ENCODE measurements around the gene LSG1.

- TF ChIP-seq CTCF (IDR thresholded peaks at IDR 0.05; ENCODE audit: low read length), result no peak
- TF ChIP-seq EZH2 (optimal IDR thresholded peaks at IDR 0.05; ENCODE audit: low read depth, low read length), result no peak
Measured at GRCh38 chr3:194690501-194691372, 18.7 kb upstream of the LSG1 start.

All from MM.1S (cell line).